Body of pancreas (tissue), 4 donors: ENCODE results near the gene PIGU. TPM values are rescaled to one million over a fixed set of nuclear protein-coding genes. Genes with fewer than 3 reads are reported as not detected.

Experiments used
- ATAC-seq: fragments of 150-250 bp; one replicate; pipeline ENCODE4 v1.9.1; 2016
- DNase-seq, 4 donors: peaks; one replicate each; pipeline ENCODE4 v3.0.0-alpha.2; 2019
- H3K27ac ChIP-seq, 4 donors: fragments of 200-600 bp; sonication (generic); 1 replicate in 3 of 4; 2 replicates in 1 of 4; pipeline versions ENCODE4 v1.5.1 to v1.6.1; 2016 to 2019; ENCODE audit warnings: mild to moderate bottlenecking in 1 of 4, mixed read lengths in 1 of 4, moderate library complexity in 1 of 4
- H3K27me3 ChIP-seq, 2 donors: fragments of 200-600 bp; sonication (generic); one replicate each; pipeline ENCODE4 v1.6.0; 2016; ENCODE audit warnings: mild to moderate bottlenecking in 1 of 2
- H3K36me3 ChIP-seq, 2 donors: fragments of 200-600 bp; sonication (generic); replicated peaks in 1 of 2; 2 replicates each; pipeline ENCODE4 v1.5.1; 2016; ENCODE audit warnings: low read depth in 2 of 2; ENCODE audit not compliant: insufficient read depth in 1 of 2
- H3K4me1 ChIP-seq: fragments of 200-600 bp; sonication (generic); one replicate; pipeline ENCODE4 v1.6.0; 2016
- H3K4me3 ChIP-seq, 2 donors: fragments of 200-600 bp; sonication (generic); 1 replicate in 1 of 2; 2 replicates in 1 of 2; pipeline ENCODE4 v1.5.1; 2016 to 2019
- H3K9me3 ChIP-seq, 3 donors: fragments of 200-600 bp; sonication (generic); 1 replicate in 2 of 3; 2 replicates in 1 of 3; pipeline ENCODE4 v1.5.1; 2016
- POLR2A ChIP-seq, 3 donors: fragments of 450-650 bp; IDR thresholded peaks; one replicate each; pipeline ENCODE4 v1.6.1; 2016; ENCODE audit warnings: antibody characterized with exemption in 3 of 3, mild to moderate bottlenecking in 2 of 3
- WGBS, 2 donors: methylation state at CpG; one replicate each; pipeline ENCODE4 v1.1.5; 2017; 5-methylcytosine and 5-hydroxymethylcytosine counted together
- intact Hi-C: fragments of 100-400 bp; cut with DNase I; formaldehyde crosslinking; loops from one replicate; pipeline ENCODE4 v1.15.1; 2023
- total RNA-seq, 2 donors: library from RNA; depleted of rRNA; stranded (reverse); fragments of >200 nt; gene quantifications; one replicate each; pipeline ENCODE4 v1.1.0, GENCODE V29; 2016
- TF ChIP-seq, protein P1 (sequence below), 7 experiments: fragments of 450-650 bp in 4 of 7; fragments of 200-600 bp in 3 of 7; sonication (generic) in 3 of 7; IDR thresholded peaks; one replicate each; pipeline ENCODE4 v1.5.1; 2016 to 2019; ENCODE audit warnings: antibody characterized with exemption in 7 of 7

Gene PIGU
- total RNA-seq, 2 donors from 2014 or later = 4.4 to 14.8 TPM

DNA sequence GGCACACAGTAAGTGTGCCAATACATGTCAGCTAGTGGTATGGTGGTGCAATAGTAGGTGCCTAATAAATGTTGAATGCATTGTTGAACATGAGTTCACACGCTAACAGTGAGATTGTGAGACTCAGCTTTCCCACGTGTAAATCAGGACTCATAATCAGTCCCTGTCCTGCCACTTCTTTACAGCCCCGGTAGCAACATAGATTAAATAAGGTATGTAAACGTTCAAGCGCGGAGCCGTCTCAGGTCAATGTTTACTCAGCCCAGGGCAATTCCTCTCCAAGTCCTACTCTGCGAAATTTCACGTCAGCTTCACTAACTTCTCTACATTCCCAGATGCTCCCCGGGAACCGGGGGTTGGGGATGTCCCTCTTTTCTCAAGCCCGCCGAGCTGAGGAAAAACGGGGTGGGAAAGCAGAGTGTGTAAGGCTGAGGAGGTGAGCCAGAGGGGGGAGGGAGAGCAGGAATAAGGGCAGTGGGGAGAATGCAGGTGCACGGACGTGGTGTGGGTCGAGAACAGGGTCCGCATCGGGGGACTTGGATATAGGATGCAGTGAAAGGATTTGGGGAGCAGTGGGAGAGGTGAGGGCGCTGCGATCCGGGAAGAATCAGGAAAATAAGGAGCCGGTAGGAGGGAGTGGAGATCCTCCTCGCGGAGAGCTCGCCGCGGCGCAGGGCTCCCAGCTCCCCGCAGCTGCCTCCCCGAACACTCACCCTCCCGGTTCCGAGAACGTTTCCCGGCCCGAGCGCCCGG is 26.7 kb upstream of the PIGU start:
- intact Hi-C loops = no loop called here
- H3K4me1 ChIP-seq = peaks cover 28% of the 10 kb centered on the region
- no peaks in the 10 kb centered on the region for H3K27me3 ChIP-seq
- H3K27ac ChIP-seq = peak overlapping the region; percentile 97 to 100 (median 99)
- H3K4me3 ChIP-seq = peak overlapping the region; percentile 58 to 59
- 0 to 1% methylated on average over 30 to 38 of the region's 38 CpGs for WGBS, 2 donors
- DNase-seq (peak in 3 of 4 donors; percentile 27 to 43 (median 32)), ATAC-seq (peak; percentile 7)
- no peaks in the 10 kb centered on the region for H3K9me3 ChIP-seq
- H3K36me3 ChIP-seq = no peaks in the 10 kb centered on the region
- TF ChIP-seq, protein P1, sequence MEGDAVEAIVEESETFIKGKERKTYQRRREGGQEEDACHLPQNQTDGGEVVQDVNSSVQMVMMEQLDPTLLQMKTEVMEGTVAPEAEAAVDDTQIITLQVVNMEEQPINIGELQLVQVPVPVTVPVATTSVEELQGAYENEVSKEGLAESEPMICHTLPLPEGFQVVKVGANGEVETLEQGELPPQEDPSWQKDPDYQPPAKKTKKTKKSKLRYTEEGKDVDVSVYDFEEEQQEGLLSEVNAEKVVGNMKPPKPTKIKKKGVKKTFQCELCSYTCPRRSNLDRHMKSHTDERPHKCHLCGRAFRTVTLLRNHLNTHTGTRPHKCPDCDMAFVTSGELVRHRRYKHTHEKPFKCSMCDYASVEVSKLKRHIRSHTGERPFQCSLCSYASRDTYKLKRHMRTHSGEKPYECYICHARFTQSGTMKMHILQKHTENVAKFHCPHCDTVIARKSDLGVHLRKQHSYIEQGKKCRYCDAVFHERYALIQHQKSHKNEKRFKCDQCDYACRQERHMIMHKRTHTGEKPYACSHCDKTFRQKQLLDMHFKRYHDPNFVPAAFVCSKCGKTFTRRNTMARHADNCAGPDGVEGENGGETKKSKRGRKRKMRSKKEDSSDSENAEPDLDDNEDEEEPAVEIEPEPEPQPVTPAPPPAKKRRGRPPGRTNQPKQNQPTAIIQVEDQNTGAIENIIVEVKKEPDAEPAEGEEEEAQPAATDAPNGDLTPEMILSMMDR (IDR thresholded peaks at IDR 0.05) = peak in 2 of 7 experiments; percentile 14 to 30
- peak in 1 of 3 donors; percentile 60 for TF ChIP-seq POLR2A (IDR thresholded peaks at IDR 0.05)

DNA sequence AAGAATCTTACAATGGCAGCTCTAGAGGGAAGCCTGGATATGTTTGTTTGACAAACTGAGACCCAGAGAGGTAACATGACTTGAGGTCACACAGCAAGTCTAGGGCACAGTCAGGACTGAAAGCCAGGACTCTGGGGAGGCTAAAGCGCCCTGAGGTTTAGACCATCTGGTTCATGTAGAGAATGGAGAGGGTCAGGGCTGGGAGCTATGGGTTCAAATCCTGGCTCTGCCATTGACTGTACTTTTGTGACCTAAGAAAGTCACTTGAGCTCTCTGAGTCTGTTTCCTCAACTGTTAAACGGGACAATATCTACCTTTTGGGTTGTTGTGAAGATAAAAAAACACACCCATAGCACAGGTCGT is 26.1 kb upstream of the PIGU start:
- Histone ChIP-seq H3K4me3 (no peak overlapping the region), H3K27ac (no peak overlapping the region), H3K4me1 (peaks cover 25% of the 10 kb centered on the region), H3K27me3 (no peaks in the 10 kb centered on the region), H3K9me3 (no peaks in the 10 kb centered on the region), H3K36me3 (no peaks in the 10 kb centered on the region)
- 20 to 29% methylated on average over 3 of the region's 3 CpGs for WGBS, 2 donors
- DNase-seq (no peak), ATAC-seq (no peak)
- TF ChIP-seq POLR2A (IDR thresholded peaks at IDR 0.05) = no peak
- TF ChIP-seq, protein P1 (IDR thresholded peaks at IDR 0.05) = no peak
- intact Hi-C loops = no loop called here

DNA sequence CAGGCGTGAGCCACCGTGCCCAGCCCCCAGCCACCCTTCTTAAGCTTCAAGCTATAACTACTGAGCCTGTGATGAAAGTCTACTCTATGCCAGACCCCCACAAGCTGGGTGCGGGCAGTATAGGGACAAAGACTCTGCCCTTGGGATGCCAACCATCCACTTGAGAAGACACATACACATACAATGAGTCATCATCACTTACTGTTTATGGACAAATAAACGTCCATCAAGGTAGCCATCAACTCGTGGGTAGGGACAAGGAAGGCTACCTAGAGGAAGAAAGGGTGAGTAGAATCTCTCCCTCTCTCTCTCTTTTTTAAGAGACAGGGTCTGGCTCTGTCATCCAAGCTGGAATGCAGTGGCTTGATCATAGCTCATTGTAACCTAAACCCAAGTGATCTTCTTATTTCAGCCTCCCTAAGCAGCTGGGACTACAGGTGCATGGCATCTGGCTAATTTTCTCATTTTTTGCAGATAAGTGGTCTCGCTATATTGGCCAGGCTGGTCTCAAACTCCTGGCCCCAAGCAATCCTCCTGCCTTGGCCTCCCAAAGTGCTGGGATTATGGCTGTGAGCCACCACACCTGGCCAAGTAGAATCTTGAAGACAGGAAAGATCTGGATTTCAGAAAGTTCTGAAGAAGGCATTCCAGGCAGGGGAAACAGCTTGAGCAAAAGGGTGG is 24.7 kb upstream of the PIGU start:
- DNase-seq (no peak), ATAC-seq (no peak)
- H3K4me1 ChIP-seq = peaks cover 21% of the 10 kb centered on the region
- H3K9me3 ChIP-seq = no peaks in the 10 kb centered on the region
- H3K36me3 ChIP-seq = no peaks in the 10 kb centered on the region
- H3K27ac ChIP-seq = no peak overlapping the region
- TF ChIP-seq, protein P1 (IDR thresholded peaks at IDR 0.05) = no peak
- intact Hi-C loops = no loop called here
- WGBS, 2 donors = 50 to 78% methylated on average over 3 to 6 of the region's 6 CpGs
- no peak overlapping the region for H3K4me3 ChIP-seq
- H3K27me3 ChIP-seq = no peaks in the 10 kb centered on the region

DNA sequence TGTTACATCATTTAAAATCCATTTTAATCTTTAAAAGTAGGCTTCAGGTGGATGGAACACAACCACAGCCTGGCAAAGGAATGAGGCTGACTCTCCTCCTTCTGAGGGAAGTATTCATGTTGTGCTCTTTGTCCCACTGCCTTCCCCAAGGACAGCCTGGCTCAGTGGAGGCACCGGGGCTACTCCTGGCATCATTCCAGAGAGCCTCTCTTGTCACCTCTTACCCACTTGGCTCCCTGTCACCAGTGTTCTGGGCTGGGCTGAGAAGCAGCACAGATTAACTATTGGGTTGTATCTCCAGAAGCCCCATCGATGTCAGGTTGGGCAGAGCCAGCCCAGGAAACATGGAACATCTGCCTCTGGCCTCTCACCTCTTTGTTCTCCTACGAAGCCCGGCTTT is 16.5 kb upstream of the PIGU start:
- WGBS, 2 donors = 29 to 39% methylated on average over 3 to 4 of the region's 4 CpGs
- DNase-seq (peak in 2 of 4 donors; percentile 13 to 14), ATAC-seq (no peak)
- intact Hi-C loops = no loop called here
- no peaks in the 10 kb centered on the region for H3K9me3 ChIP-seq
- no peak overlapping the region for H3K27ac ChIP-seq
- TF ChIP-seq, protein P1 (IDR thresholded peaks at IDR 0.05) = no peak
- TF ChIP-seq POLR2A (IDR thresholded peaks at IDR 0.05) = no peak
- no peaks in the 10 kb centered on the region for H3K36me3 ChIP-seq
- H3K4me1 ChIP-seq = no peaks in the 10 kb centered on the region
- no peaks in the 10 kb centered on the region for H3K27me3 ChIP-seq
- H3K4me3 ChIP-seq = no peak overlapping the region
